Endothelial cell of umbilical vein (primary cell): ENCODE measurements around the gene TBCE. TPM values are rescaled to one million over a fixed set of nuclear protein-coding genes. Genes with fewer than 3 reads are reported as not detected.

Source experiments
- BruUV-seq: library from RNA; stranded (reverse); fragments of 400-500 nt; replicated peaks from 2 replicates; lab custom pipeline; 2021; lab: Mats Ljungman, UMichigan
- CTCF ChIA-PET: fragments of 300-600, 350-600 bp; sonication (Branson Sonifier 250); formaldehyde crosslinking; loops from one replicate; lab custom pipeline; 2021; ENCODE audit warnings: antibody characterized with exemption, inconsistent platforms; lab: Charles Lee
- POLR2A ChIA-PET: fragments of 300-600, 350-600 bp; sonication (Branson Sonifier 250); formaldehyde crosslinking; loops from one replicate; lab custom pipeline; 2021; ENCODE audit warnings: antibody characterized with exemption, inconsistent platforms; lab: Charles Lee
- DNase-seq: peaks from one replicate; pipeline ENCODE4 v3.0.0-alpha.2; 2011; ENCODE audit warnings: low read depth, low spot score
- FAIRE-seq: peaks from 2 replicates; lab custom pipeline; 2011; peaks lifted over from hg19 to GRCh38; lab: Jason Lieb, UNC
- H2AFZ ChIP-seq: 2 replicates; pipeline ENCODE4 v1.6.0; 2012; ENCODE audit warnings: low read depth, low read length, control low read depth, inconsistent platforms
- H3K27ac ChIP-seq: 2 replicates; pipeline ENCODE4 v1.5.1; 2011; ENCODE audit warnings: low read depth, mild to moderate bottlenecking, control low read depth, low read length, moderate library complexity; ENCODE audit not compliant: insufficient read depth
- H3K27me3 ChIP-seq, 2 experiments: 2 replicates each; pipeline versions ENCODE4 v1.6.0 to v1.6.1; 2011; ENCODE audit warnings: low read length in 2 of 2, mixed read lengths in 1 of 2; ENCODE audit not compliant: control insufficient read depth in 2 of 2, insufficient read depth in 2 of 2
- H3K36me3 ChIP-seq, 2 experiments: 2 replicates in 1 of 2; 3 replicates in 1 of 2; pipeline ENCODE4 v1.5.1; 2011; ENCODE audit warnings: low read length in 2 of 2, mild to moderate bottlenecking in 1 of 2, moderate library complexity in 1 of 2; ENCODE audit not compliant: control insufficient read depth in 2 of 2, insufficient read depth in 2 of 2; ENCODE audit errors: extremely low read depth in 1 of 2
- H3K4me1 ChIP-seq: 3 replicates; pipeline ENCODE4 v1.5.1; 2011; ENCODE audit warnings: mild to moderate bottlenecking, low read length; ENCODE audit not compliant: control insufficient read depth, insufficient read depth; ENCODE audit errors: extremely low read depth
- H3K4me2 ChIP-seq: 2 replicates; pipeline ENCODE4 v1.6.1; 2011; ENCODE audit warnings: low read length, control low read depth, mixed read lengths; ENCODE audit not compliant: insufficient read depth
- H3K4me3 ChIP-seq, 3 experiments: fragments of 200-600 bp in 1 of 3; sonication (generic), shearing (Covaris generic) in 1 of 3; replicated peaks in 1 of 3; 2 replicates each; pipeline ENCODE4 v1.5.1; 2011 to 2016; ENCODE audit warnings: control low read depth in 3 of 3, low read length in 3 of 3, mild to moderate bottlenecking in 2 of 3, inconsistent platforms in 1 of 3, low read depth in 1 of 3, moderate library complexity in 1 of 3; ENCODE audit not compliant: insufficient read depth in 1 of 3
- H3K79me2 ChIP-seq: 2 replicates; pipeline ENCODE4 v1.6.0; 2012; ENCODE audit warnings: low read length, inconsistent platforms; ENCODE audit not compliant: control insufficient read depth, insufficient read depth
- H3K9ac ChIP-seq: replicated peaks from 2 replicates; pipeline ENCODE3; 2011; ENCODE audit warnings: low read length, control low read depth; ENCODE audit not compliant: insufficient read depth; ENCODE audit errors: extremely low read depth
- H3K9me1 ChIP-seq: replicated peaks from 3 replicates; pipeline ENCODE4 v1.6.0; 2011; ENCODE audit warnings: mild to moderate bottlenecking, low read length; ENCODE audit not compliant: control insufficient read depth, insufficient read depth; ENCODE audit errors: extremely low read depth
- H3K9me3 ChIP-seq: replicated peaks from 2 replicates; pipeline ENCODE4 v1.5.1; 2012; ENCODE audit warnings: low read length, inconsistent platforms; ENCODE audit not compliant: control insufficient read depth, insufficient read depth
- H4K20me1 ChIP-seq: replicated peaks from 2 replicates; pipeline ENCODE3; 2011; ENCODE audit warnings: mild to moderate bottlenecking, low read length; ENCODE audit not compliant: control insufficient read depth, insufficient read depth; ENCODE audit errors: extremely low read depth
- EZH2 ChIP-seq: IDR thresholded peaks from 2 replicates; pipeline ENCODE4 v1.6.1; 2012; ENCODE audit warnings: borderline replicate concordance, low read depth, mild to moderate bottlenecking, moderate library complexity, low read length, inconsistent platforms; ENCODE audit not compliant: severe bottlenecking
- FOS ChIP-seq: IDR thresholded peaks from 2 replicates; pipeline ENCODE4 v1.6.1; 2011; ENCODE audit warnings: mild to moderate bottlenecking, low read length, moderate library complexity, borderline replicate concordance; ENCODE audit not compliant: insufficient read depth
- GATA2 ChIP-seq: IDR thresholded peaks from 2 replicates; pipeline ENCODE4 v1.7.0; 2011; ENCODE audit warnings: low read depth, mild to moderate bottlenecking, moderate library complexity, mixed read lengths, low read length; ENCODE audit not compliant: insufficient read length, insufficient read depth
- JUN ChIP-seq: IDR thresholded peaks from 2 replicates; pipeline ENCODE4 v1.6.1; 2011; ENCODE audit warnings: borderline replicate concordance, low read depth; ENCODE audit not compliant: insufficient read length, insufficient read depth
- MAX ChIP-seq: IDR thresholded peaks from 2 replicates; pipeline ENCODE4 v1.6.1; 2011; ENCODE audit not compliant: insufficient read depth, insufficient read length
- MYC ChIP-seq: IDR thresholded peaks from one replicate; pipeline ENCODE4 v1.6.1; 2011; ENCODE audit warnings: mild to moderate bottlenecking, low read depth, low read length
- POLR2A ChIP-seq: IDR thresholded peaks from 2 replicates; pipeline ENCODE4 v1.6.1; 2012; ENCODE audit warnings: low read depth, mild to moderate bottlenecking, control low read depth, low read length
- POLR2AphosphoS5 ChIP-seq: IDR thresholded peaks from 2 replicates; pipeline ENCODE4 v1.6.1; 2012; ENCODE audit warnings: low read depth, mild to moderate bottlenecking, control low read depth, low read length, moderate library complexity; ENCODE audit not compliant: insufficient read depth
- dilution Hi-C: fragments of 300-500 bp; cut with MboI; formaldehyde crosslinking; loops from one replicate; pipeline ENCODE4 v1.15.0; 2019; ENCODE audit warnings: low sequenced_read_pairs; ENCODE audit not compliant: extremely low pct_ligation_motif_present
- intact Hi-C: fragments of 100-400 bp; cut with micrococcal nuclease; formaldehyde crosslinking; loops from one replicate; pipeline ENCODE4 v1.10.0; 2022
- polyA plus RNA-seq, 4 experiments: library from polyadenylated mRNA; depleted of rRNA in 3 of 4; stranded (reverse) in 3 of 4; unstranded in 1 of 4; fragments of >200 nt; gene quantifications; 2 replicates each; pipeline versions ENCODE4 v1.2.1 to v1.2.3, GENCODE V29; 2011 to 2012; ENCODE audit warnings: missing spikeins in 1 of 4
- total RNA-seq: library from RNA; stranded (reverse); gene quantifications from 2 replicates; pipeline ENCODE4 v1.2.3, GENCODE V29; 2021
- TF ChIP-seq, protein P1 (sequence below), 2 donors: IDR thresholded peaks; 1 replicate in 1 of 2; 2 replicates in 1 of 2; pipeline ENCODE4 v1.5.1; 2011; ENCODE audit warnings: low read length in 2 of 2, mild to moderate bottlenecking in 2 of 2, moderate library complexity in 2 of 2, control low read depth in 1 of 2, inconsistent platforms in 1 of 2, low read depth in 1 of 2; ENCODE audit not compliant: insufficient read depth in 1 of 2; ENCODE audit errors: extremely low read depth in 1 of 2

Gene TBCE
- total and polyA plus RNA-seq, 2 donors (not counting 3 experiments of a cell fraction or from before 2014, with no cell fraction given): 13.7 to 32.6 TPM

GRCh38 chr1:235450886-235451483 lies 83.8 kb downstream of the TBCE start:
- H3K36me3 ChIP-seq: peaks cover 15 to 16% of the 10 kb centered on the region in 2 experiments
- no peaks in the 10 kb centered on the region for H3K9me3 ChIP-seq
- CTCF ChIA-PET: no interaction called here
- BruUV-seq: no TSS peak
- no peak overlapping the region for H3K9ac ChIP-seq
- H2AFZ ChIP-seq: no peak overlapping the region
- no peak for FAIRE-seq
- no peak for TF ChIP-seq JUN
- intact Hi-C loops: no loop called here
- POLR2A ChIA-PET: interaction anchor here (0.7 kb wide), 1 partner anchor 521 kb away, joined by 9 read pairs; no protein-coding TSS in a partner anchor
- no peaks in the 10 kb centered on the region for H4K20me1 ChIP-seq
- no peaks in the 10 kb centered on the region for H3K9me1 ChIP-seq
- dilution Hi-C loops: no loop called here
- no peak overlapping the region for H3K27ac ChIP-seq
- no peak overlapping the region for H3K4me2 ChIP-seq
- no peak for DNase-seq
- no peaks in the 10 kb centered on the region for H3K27me3 ChIP-seq
- no peaks in the 10 kb centered on the region for H3K4me1 ChIP-seq
- no peak overlapping the region for H3K4me3 ChIP-seq
- no peaks in the 10 kb centered on the region for H3K79me2 ChIP-seq

GRCh38 chr1:235454021-235454420 lies 86.8 kb downstream of the TBCE start:
- TF ChIP-seq MAX: no peak
- TF ChIP-seq FOS: no peak
- TF ChIP-seq, protein P1, sequence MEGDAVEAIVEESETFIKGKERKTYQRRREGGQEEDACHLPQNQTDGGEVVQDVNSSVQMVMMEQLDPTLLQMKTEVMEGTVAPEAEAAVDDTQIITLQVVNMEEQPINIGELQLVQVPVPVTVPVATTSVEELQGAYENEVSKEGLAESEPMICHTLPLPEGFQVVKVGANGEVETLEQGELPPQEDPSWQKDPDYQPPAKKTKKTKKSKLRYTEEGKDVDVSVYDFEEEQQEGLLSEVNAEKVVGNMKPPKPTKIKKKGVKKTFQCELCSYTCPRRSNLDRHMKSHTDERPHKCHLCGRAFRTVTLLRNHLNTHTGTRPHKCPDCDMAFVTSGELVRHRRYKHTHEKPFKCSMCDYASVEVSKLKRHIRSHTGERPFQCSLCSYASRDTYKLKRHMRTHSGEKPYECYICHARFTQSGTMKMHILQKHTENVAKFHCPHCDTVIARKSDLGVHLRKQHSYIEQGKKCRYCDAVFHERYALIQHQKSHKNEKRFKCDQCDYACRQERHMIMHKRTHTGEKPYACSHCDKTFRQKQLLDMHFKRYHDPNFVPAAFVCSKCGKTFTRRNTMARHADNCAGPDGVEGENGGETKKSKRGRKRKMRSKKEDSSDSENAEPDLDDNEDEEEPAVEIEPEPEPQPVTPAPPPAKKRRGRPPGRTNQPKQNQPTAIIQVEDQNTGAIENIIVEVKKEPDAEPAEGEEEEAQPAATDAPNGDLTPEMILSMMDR (IDR thresholded peaks at IDR 0.05; ENCODE audit: extremely low read depth in 1 of 2, insufficient read depth in 1 of 2, low read depth in 1 of 2, low read length in 2 of 2): no peak
- TF ChIP-seq EZH2: no peak
- no peak for TF ChIP-seq MYC
- TF ChIP-seq POLR2AphosphoS5: no peak
- no peak for TF ChIP-seq POLR2A
- no peak for TF ChIP-seq GATA2
- no peak for TF ChIP-seq JUN

More at GRCh38 chr1:235454021-235454420, 86.8 kb downstream of the TBCE start:
- Histone ChIP-seq H3K36me3 (peaks cover 8 to 11% of the 10 kb centered on the region in 2 experiments), H4K20me1 (no peaks in the 10 kb centered on the region), H3K27me3 (no peaks in the 10 kb centered on the region), H3K9me1 (no peaks in the 10 kb centered on the region), H3K9ac (no peak overlapping the region), H3K79me2 (no peaks in the 10 kb centered on the region), H3K9me3 (no peaks in the 10 kb centered on the region), H3K27ac (no peak overlapping the region), H3K4me2 (no peak overlapping the region), H2AFZ (no peak overlapping the region), H3K4me3 (no peak overlapping the region), H3K4me1 (no peaks in the 10 kb centered on the region)
- DNase-seq (no peak), FAIRE-seq (no peak)
- ChIA-PET CTCF (no interaction called here), POLR2A (no interaction called here)
- intact Hi-C loops (no loop called here), dilution Hi-C loops (no loop called here)
- no TSS peak for BruUV-seq
